GM18498 (cell line): ENCODE measurements around the gene FAM163A.

Source experiments
- ATAC-seq: cut with Tn5 transposase; IDR thresholded peaks from one replicate; pipeline ENCODE4 v1.9.1; 2021; ENCODE audit warnings: mild to moderate bottlenecking, moderate library complexity; ENCODE audit not compliant: unreplicated experiment

The FAM163A gene

DNA sequence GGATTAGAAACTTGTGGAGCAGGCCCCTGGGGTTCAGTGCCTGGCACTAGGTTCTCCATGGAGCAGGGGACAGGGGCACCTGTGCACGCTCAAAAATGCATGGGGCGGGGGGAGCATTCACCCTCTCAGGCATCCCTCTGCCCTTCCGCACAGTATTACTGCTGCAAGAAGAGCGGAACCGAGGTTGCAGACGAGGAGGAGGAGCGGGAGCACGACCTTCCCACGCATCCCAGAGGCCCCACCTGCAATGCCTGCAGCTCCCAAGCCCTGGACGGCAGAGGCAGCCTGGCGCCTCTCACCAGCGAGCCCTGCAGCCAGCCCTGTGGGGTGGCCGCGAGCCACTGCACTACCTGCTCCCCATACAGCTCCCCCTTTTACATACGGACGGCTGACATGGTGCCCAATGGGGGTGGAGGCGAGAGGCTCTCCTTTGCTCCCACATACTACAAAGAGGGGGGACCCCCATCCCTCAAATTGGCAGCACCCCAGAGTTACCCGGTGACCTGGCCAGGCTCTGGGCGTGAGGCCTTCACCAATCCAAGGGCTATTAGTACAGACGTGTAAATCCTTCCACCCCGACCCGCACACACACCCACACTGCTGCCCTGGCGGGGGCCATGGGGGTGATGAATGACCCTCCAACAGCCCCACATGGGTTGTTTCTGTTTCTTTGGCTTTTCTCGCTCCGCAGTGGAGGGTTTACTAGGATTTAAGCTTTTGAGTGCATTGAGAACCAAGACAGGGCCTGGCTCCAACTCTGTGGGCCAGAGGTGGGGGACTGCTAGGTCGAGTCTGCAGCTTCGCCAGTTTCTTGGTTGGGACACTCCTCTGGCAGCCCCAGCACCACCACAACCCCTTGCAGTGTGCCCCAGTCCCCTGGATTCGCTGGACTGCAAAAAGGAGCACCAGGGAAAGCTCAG is 70.8 kb downstream of the FAM163A start:
- no peak for ATAC-seq

DNA sequence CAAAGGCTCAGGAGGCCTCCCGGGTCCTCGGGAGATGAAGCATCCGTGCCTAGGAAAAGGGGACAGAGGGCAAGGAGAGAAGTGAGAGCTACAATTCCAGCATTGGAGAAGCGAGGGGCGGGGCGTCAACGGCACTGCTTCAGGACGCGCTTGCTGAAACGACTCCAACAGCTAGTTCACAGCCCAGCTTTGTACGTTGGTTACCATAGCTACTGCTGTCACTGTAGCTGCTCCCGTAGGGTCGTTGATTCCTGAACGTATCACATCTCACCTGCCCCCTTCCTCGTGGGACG is 71.4 kb downstream of the FAM163A start:
- peak; percentile 42 for ATAC-seq

DNA sequence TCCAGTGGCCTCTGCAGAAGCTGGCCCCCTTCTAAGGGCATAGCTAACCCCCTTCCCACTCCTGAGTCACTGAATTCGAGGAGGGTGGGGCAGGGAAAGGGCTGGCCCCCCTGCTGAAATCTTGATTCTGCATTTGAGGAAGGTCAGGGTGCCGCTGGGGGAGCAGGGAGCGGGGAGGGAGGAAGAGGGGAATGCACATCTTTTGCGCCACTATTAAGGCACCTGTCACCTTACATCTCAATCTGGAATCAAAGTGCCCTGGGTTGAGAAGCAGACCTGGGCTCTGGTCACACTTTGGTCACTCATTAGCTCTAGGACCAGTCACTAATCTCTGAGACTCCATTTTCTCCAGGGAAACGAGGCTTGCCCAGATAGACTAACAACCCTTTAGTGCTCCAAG is 72.5 kb downstream of the FAM163A start:
- no peak for ATAC-seq

DNA sequence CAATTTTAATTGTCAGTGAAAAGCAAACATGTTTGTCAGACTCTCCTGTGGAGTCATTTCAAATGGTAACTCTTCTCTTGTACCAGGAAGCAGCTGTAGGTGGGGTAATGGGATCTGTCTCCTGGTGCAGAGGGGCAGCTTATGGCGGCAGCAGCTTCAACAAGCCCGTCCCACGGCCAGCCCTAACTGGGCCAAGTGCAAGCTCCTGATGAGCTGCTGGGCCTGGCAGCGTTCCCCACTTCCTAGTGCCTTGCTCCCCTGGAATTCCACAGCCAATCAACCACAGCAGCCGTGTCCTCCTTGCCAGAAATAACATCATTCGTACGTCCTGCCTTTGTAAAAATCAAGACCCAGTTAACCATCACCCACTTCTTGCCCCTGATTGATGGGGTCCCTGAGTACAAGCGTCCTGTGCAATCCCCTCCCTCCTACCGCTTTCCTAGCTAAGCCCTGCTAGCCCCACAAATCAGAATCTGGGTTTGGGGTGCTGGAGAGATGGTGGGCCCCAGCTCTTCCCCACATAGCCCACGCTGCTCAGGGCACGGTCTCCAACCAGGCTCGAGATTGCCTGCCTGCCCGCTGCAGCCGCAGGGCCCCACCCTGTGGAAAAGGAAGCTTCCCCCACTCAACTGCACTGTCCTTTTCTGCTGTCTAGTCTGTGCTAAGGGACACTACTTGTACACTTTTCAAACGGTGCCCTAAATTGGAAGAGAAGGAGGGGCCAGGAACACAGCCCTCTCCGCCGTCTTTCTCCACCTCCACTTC is 73.3 kb downstream of the FAM163A start:
- ATAC-seq = no peak

DNA sequence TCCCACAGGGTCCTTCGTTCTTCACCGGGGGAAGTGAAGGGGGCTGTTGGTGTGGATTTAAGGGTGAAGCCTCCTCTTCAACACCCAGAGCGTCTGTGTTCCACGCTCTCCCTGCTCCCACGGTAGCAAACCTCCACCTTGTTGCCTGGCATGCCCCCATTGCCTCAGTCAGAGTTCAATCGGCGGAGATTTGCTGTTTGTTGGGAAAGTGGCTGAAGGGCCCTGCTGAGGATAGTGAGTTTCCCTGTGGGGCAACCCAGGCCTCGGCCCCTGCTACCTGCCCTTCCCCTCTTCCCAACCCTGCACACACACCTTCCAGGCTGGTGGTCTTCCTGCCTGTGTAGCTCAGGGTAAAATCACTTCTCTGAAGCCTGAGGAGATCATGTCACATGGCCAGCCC is 74.0 kb downstream of the FAM163A start:
- no peak for ATAC-seq

DNA sequence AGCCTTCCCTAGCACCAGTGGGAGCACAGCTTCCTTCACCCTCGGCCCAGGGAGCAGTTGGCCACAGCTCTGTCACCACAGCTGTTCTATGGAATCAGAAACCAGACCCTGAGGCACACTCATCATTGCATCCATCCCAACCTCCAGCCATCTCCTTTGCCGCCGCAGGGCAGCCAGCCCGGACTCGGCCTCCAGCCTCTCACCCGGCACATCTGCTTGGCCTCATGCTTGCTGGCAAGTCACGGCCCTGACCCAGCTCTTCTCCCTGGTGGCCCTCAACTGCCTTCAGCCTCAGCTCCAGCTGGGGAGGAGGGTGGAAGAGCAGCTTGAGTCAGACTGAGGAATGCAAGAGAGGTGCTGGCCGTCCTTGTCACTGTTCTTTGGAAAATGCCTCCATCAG is 74.7 kb downstream of the FAM163A start:
- no peak for ATAC-seq

DNA sequence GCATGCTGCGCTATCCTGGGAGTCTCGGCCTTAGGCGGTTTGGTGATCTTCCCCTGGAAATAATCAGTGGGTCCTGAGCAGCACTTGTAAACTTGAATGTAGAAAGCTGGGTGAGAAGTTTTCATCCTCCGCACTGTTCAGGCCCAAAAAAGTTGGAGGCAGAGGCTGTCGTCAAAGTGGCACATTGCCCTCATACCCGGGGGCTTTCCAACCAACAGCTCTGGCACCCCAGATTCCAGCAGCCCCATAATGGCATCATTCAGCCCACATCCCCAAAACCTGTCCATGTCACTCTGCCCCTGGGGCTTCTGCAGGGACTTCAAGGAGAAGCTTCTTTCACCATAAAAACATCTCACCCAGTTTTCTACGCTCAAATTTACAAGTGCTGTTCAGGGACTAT is 75.2 kb downstream of the FAM163A start:
- no peak for ATAC-seq

DNA sequence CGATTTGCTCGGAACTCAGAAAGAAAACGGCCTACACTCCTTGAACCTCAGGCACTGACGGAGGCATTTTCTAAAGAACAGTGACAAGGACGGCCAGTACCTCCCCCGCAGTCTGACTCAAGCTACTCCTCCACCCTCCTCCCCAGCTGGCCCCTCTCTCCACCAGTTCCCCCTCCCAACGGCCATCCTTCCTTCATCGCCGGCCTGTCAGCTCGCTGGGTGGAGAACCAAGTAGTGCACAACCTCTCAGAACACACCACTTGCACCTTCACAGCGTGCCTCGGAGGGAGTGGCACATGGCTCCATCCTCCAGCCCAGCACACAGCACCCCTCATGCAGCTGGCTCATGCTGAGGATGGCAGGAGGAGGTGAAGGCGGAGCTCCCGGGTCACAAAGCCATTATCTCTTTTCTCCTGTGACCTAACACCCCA is 75.7 kb downstream of the FAM163A start:
- ATAC-seq = no peak

DNA sequence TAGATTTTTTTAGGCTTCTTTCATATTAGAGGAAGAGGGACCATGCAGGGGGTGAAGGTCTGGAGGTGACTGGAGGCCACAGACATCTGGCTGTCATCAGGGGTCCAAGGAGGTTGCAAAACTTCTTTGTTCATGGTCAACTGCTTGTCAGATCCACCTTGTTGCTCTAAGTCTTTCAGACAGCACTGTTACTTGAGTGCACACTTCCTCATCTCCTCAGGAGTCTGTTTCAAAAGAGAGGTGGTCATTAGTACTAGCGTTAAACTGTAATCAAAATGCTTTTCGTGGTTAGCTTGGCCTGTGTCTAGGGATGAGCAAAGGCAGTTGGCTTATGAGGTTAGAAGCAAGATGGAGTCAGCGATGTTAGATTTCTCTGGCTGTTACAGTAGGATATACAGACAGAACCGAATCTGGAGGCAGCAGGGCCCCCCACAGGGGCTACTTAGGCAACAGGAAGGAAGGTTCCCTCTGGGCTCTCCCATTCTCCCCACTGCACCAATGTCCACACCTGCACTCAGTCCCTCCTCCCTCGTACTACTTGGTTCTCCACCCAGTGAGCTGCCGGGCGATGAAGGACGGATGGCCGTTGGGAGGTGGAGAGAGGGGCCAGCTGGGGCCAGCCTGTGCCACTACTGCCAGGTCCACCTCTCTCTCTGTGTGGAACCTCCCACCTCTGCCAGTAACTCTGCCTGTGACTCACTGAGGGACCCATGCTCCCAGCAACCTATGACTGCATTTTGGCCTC is 77.3 kb downstream of the FAM163A start:
- no peak for ATAC-seq

DNA sequence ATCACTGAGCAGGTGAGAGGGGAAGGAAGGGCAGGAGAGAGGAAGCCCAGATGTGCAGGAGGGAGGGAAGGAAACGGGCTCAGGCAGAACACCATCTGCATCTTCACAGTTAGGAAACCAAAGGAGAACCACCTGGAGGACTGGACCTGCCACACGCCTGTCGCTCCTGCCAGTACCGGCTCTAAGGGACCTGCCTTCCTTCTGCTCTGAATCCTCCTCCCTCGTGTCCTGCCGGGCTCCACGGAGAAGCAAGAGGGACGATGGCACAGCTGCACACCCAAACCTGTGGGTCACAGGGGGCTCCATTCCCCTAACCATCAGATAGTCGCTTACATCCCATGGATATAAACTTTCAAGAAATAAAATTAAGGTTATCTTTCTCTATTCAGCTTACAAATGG is 78.4 kb downstream of the FAM163A start:
- ATAC-seq = no peak

DNA sequence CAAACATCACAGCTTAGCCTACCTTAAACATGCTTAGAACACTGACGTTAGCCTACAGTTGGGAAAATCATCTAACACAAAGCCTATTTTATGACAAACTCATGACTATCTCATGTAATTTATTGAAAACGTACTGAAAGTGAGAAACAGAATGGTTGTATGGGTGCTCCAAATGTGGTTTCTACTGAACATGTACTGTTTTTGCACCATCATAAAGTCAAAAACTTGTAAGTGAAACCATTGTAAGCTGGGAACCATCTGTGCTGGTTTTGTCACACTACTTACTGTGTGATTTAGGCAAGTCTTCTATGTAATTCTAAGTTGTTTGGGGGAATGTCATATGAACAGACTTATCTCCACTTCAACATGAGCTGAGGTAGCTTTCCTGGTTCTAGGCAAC is 79.0 kb downstream of the FAM163A start:
- no peak for ATAC-seq

DNA sequence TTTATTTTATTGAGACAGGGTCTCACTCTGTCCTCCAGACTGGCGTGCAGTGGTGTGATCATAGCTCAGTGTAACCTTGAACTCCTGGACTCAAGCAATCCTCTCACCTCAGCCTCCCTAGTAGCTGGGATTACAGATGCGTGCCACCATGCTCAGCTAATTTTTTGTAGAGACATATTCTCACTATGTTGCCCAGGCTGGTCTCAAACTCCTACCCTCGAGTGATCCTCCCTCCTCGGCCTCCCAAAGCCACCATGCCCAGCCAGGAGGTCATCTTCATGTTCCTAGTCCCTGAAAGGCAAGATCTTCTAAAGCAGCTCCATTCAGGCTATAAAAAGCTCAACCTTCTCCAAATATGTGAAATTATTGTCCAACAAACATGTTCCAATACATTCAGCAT is 80.6 kb downstream of the FAM163A start:
- ATAC-seq = no peak

DNA sequence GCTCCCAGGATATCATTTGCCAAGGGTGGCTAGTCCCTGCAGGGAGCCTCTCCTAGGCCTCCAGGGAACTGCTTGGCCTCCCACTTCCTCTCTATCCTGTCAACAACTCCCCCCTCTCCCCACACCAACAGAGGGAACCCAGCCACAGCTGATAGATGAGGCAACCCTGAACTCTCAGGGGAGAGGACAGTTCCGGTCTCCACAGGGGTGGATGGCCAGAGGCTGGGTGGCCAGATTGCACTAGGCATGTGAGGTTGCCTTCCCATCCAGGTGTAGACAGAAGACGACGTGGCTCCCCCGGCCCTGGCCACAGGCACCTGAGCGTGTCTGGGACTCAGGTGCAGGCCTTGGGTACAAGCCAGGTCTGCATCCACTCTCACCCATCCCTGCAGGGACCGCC is 81.2 kb downstream of the FAM163A start:
- no peak for ATAC-seq

DNA sequence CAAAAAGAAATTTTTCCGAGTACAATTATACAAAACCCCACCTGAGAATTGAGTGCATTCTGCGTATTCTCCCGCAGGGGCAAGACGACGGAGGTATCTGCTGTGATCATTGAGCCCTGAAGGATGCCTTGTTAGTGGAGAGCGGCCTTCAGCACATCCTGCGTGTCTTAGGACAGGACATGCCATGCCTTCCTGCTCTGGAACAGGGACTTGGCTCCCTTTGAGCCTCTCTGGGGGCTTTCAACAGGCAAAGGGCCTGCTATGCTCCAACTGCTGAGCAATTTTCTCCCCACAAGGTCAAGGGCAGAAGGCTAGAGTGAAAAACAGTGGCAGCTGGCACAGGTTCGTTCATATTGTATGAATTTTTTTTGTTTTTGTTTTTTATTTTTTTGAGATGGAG is 82.1 kb downstream of the FAM163A start:
- no peak for ATAC-seq

DNA sequence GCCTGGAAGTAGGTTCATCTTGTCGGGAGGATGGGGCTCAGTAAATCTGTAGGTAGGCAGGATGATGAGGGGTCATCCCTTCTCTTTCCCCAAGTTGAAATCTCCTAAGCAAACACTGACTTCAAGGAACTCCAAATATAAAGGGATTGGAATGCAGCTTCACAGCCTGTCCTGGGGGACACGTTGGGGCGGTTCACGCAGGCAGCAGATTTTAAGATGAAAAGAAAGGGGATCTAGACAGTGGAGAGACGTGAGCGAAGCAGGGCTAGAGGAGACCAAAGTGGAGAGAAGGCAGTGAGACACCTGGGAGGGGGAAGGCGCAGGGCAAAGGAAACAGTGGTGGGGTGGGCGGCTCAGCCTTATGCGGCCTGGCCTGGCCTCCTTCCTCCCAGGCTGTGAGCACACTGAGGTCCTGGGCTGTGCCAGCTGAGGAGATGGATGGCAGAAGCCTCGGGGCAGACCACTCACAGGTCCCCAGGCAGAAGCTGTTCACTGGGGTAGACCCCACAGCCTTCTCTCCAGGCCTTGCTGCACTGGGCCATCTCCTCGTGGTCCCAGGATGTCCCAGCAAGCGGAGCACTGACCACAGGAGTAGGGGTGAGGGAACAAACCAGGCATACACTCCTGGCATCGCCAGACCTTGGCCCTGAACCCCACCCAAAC is 82.8 kb downstream of the FAM163A start:
- ATAC-seq = no peak

DNA sequence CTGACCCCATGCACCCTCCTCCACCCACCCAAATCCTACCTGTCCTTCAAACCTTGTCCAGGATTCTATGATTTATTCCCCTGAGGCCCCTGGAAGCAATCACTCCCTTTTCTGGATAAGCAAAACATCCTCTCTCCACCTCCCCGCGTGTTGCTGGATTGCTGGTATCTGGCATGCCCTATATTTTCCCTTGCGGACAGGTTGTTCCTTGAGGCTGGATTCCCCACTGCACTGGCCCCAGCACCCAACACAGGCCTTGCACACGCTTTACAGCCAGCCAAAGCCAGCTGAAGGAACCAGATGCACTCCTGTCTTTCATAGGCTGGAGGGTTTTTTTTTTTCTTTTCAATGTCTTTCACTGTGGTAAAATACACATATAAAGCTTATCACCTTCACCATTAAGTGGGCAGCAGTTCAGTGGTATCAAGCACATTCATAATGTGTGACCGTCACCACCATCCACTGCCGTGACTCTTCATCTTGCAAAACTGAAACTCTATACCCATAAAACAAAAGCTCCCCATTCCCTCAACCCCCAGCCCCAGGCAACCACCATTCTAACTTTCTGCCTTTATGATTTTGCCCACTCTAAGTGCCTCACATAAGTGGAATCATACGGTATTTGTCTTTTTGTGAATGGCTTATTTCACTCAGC is 83.7 kb downstream of the FAM163A start:
- ATAC-seq = no peak

DNA sequence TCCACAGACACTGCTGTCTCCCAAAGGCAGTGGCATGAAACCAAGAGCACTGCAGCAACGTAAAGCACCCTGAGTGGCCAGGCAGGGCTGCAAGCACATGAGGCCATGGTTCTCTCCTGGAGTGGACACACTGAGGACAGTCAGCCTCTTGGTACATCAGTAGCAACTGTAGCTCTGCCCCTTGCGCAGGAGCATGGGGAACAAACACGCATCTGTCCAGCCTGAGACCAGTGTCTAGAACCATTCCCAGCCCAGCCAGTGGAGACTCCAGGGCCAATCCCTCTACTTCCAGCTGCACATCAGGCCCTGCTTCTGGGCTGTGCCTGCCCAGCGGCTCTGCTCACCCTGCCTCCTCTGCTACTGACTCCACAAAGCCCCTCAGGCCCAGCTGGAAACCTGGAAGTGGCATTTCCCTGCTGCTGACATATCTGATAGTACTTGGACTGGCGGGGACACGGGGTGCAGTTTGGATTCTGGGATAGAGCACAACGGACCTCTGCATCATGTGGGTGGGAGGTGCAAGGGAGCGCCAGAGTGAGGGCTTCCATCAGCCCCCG is 85.5 kb downstream of the FAM163A start:
- ATAC-seq = no peak

DNA sequence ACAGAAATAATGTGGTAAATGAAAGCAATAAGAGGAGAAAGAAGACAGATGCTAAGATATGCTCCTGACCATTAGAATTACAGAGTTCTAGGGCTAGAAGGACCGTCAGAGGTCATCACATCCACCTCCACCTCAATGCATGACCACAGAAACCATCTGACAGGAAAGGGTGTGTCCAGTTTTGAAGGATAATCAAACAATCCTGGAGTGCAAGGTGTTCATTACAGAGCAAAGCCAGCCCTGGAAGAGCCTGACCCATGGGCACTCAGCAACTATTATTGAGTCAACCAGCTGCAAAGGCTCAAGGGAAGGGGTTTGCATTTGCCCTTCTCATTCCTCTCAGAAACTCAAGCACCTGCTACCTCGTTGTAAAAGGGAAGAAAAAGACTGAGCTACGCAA is 88.1 kb downstream of the FAM163A start:
- ATAC-seq = no peak

DNA sequence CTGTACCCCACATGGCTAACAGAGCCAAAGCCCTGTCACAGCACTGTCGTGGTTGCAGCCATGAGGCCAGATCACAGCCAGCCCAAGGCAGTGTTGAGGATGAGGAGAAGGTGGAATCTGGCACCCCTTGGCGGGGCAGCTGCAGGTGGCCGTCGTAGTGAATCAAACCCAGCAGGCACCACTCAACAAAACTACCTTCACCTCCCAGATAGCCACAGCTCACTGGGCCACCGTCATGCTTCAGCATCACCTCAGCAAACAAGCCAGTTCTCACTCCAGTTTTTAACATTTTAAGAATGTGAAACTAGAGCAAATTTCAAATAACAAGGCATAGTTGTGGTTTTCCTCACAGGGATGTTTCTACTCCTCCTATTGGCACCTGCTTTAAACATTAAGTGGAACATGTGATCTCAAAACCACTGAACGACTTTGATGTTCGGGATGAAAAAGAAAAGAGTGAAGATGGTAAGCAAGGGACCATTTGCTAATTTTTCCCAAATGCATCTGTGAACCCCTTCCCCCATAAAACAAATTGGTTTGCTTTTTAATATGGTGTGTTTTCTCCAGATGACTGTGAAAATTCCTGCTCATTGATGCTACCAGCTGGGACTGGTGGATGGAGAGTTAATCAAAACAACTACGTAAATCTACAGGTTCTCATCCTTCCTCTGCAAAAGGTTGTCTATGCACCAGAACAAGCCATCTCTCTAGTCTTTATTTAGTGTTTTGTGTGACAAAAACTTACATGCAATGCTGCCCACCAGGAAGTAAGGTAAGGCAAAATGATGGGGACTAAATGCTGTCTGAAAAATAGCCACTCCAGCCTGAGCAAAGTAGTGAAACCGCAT is 89.0 kb downstream of the FAM163A start:
- no peak for ATAC-seq
